VCaP (cell line): ENCODE measurements around the gene CAPN1.

Source experiments
- H3K27ac ChIP-seq: fragments of 450-650 bp; 2 replicates; pipeline ENCODE4 v1.5.1; 2017
- CTCF ChIP-seq: fragments of 450-650 bp; conservative IDR thresholded peaks from 2 replicates; pipeline ENCODE4 v1.5.1; 2017; ENCODE audit warnings: mild to moderate bottlenecking, moderate library complexity

The CAPN1 gene

GRCh38 chr11:65181569-65182257, at the start of gene CAPN1:
Gene CAPN1 (plus strand): TSS chr11:65181928. CDS start chr11:65182702, 774 bp downstream.
- H3K27ac ChIP-seq: peak within 1 kb of the TSS; percentile 90
- no peak for TF ChIP-seq CTCF

- H3K27ac ChIP-seq: peak overlapping the region; percentile 100
- no peak for TF ChIP-seq CTCF
Observed at GRCh38 chr11:65132238-65132987, 49.3 kb upstream of the CAPN1 start.

GRCh38 chr11:65132988-65133700, 48.6 kb upstream of the CAPN1 start:
- no peak for TF ChIP-seq CTCF
- H3K27ac ChIP-seq: peak overlapping the region; percentile 100

GRCh38 chr11:65133724-65134123, 48.0 kb upstream of the CAPN1 start:
- TF ChIP-seq CTCF: no peak

GRCh38 chr11:65134240-65134951, 47.3 kb upstream of the CAPN1 start, which contains the start of gene SYVN1:
Gene SYVN1 (minus strand): TSS chr11:65134519. CDS start chr11:65133601, 918 bp downstream.
- no peak for TF ChIP-seq CTCF
- H3K27ac ChIP-seq: peak within 1 kb of the TSS; percentile 100

More at GRCh38 chr11:65133724-65134123, 48.0 kb upstream of the CAPN1 start:
- peak overlapping the region; percentile 100 for H3K27ac ChIP-seq

- H3K27ac ChIP-seq: peak overlapping the region; percentile 100
- no peak for TF ChIP-seq CTCF
Observed at GRCh38 chr11:65134952-65135632, 46.6 kb upstream of the CAPN1 start.
